Endothelial cell (in vitro differentiated cells): ENCODE results near the gene MPV17L2. TPM values are rescaled to one million over a fixed set of nuclear protein-coding genes. Genes with fewer than 3 reads are reported as not detected.

Experiments
- DNase-seq: peaks from one replicate; pipeline ENCODE4 v3.0.0; 2021; ENCODE audit warnings: low spot score
- H3K27ac Mint-ChIP-seq: one replicate; pipeline ENCODE4 v1.8.0; 2021; ENCODE audit warnings: mixed read lengths, inconsistent platforms; ENCODE audit not compliant: unreplicated experiment
- H3K27me3 Mint-ChIP-seq: one replicate; pipeline ENCODE4 v1.8.0; 2021; ENCODE audit warnings: mild to moderate bottlenecking, moderate library complexity, mixed read lengths, inconsistent platforms; ENCODE audit not compliant: unreplicated experiment
- H3K36me3 Mint-ChIP-seq: one replicate; pipeline ENCODE4 v1.8.0; 2021; ENCODE audit warnings: mild to moderate bottlenecking, low read depth, mixed read lengths, inconsistent platforms; ENCODE audit not compliant: unreplicated experiment
- H3K4me1 Mint-ChIP-seq: one replicate; pipeline ENCODE4 v1.8.0; 2021; ENCODE audit warnings: mild to moderate bottlenecking, mixed read lengths, inconsistent platforms; ENCODE audit not compliant: unreplicated experiment
- H3K4me3 Mint-ChIP-seq: one replicate; pipeline ENCODE4 v1.8.0; 2021; ENCODE audit warnings: mild to moderate bottlenecking, mixed read lengths, inconsistent platforms; ENCODE audit not compliant: unreplicated experiment
- H3K9me3 Mint-ChIP-seq: one replicate; pipeline ENCODE4 v1.8.0; 2021; ENCODE audit warnings: mixed read lengths, inconsistent platforms; ENCODE audit not compliant: unreplicated experiment
- total RNA-seq: library from RNA; stranded (reverse); fragmentation: NEBNext Ultra II Directional; extraction: Animal tissue kit (Norgen Biotek cat#: 25700); gene quantifications from one replicate; pipeline ENCODE4 v1.2.1, GENCODE V29; 2021; ENCODE audit not compliant: unreplicated experiment
- TF ChIP-seq, protein P1 (sequence below): fragments of 200-600 bp; sonication (generic); IDR thresholded peaks from one replicate; pipeline ENCODE4 v1.5.0; 2021; ENCODE audit warnings: antibody characterized with exemption; ENCODE audit not compliant: unreplicated experiment

The MPV17L2 gene
- total RNA-seq, 1 donor from 2014 or later: 17.7 TPM

DNA sequence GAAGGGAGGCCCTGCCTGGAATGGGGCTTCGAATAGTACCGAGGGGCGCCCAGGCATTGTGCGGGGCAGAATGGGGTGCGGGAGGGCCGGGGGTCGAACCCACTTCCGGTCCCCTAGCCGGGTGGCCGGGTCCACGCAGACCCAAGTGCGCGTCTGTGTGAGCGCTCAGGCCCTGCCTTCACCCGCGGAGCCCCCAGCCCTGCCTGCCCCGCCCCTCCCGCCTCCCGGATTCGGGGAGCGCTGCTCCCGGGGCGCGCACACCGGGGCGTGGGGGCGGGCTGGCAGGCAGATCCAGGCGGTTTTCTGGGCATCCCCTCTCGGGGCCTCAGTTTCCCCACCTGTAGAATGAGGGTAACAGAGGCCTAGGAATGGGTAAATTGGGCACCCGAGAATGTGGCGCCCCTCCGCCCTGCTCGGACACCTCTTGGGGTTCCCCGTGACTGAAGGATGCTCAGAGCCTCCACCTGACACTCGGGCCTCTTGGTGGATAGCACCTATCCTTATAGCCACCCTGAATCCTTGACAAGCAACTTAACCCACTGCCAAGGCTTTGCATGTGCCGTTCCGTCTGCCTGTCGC lies 39.4 kb upstream of the MPV17L2 start:
- Mint-ChIP-seq H3K9me3 (no peaks in the 10 kb centered on the region), H3K4me3 (peak overlapping the region; percentile 96), H3K27ac (peak overlapping the region; percentile 91), H3K27me3 (peaks cover 15% of the 10 kb centered on the region), H3K36me3 (peaks cover 5% of the 10 kb centered on the region), H3K4me1 (peaks cover 11% of the 10 kb centered on the region)
- TF ChIP-seq, protein P1, sequence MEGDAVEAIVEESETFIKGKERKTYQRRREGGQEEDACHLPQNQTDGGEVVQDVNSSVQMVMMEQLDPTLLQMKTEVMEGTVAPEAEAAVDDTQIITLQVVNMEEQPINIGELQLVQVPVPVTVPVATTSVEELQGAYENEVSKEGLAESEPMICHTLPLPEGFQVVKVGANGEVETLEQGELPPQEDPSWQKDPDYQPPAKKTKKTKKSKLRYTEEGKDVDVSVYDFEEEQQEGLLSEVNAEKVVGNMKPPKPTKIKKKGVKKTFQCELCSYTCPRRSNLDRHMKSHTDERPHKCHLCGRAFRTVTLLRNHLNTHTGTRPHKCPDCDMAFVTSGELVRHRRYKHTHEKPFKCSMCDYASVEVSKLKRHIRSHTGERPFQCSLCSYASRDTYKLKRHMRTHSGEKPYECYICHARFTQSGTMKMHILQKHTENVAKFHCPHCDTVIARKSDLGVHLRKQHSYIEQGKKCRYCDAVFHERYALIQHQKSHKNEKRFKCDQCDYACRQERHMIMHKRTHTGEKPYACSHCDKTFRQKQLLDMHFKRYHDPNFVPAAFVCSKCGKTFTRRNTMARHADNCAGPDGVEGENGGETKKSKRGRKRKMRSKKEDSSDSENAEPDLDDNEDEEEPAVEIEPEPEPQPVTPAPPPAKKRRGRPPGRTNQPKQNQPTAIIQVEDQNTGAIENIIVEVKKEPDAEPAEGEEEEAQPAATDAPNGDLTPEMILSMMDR: no peak
- no peak for DNase-seq

DNA sequence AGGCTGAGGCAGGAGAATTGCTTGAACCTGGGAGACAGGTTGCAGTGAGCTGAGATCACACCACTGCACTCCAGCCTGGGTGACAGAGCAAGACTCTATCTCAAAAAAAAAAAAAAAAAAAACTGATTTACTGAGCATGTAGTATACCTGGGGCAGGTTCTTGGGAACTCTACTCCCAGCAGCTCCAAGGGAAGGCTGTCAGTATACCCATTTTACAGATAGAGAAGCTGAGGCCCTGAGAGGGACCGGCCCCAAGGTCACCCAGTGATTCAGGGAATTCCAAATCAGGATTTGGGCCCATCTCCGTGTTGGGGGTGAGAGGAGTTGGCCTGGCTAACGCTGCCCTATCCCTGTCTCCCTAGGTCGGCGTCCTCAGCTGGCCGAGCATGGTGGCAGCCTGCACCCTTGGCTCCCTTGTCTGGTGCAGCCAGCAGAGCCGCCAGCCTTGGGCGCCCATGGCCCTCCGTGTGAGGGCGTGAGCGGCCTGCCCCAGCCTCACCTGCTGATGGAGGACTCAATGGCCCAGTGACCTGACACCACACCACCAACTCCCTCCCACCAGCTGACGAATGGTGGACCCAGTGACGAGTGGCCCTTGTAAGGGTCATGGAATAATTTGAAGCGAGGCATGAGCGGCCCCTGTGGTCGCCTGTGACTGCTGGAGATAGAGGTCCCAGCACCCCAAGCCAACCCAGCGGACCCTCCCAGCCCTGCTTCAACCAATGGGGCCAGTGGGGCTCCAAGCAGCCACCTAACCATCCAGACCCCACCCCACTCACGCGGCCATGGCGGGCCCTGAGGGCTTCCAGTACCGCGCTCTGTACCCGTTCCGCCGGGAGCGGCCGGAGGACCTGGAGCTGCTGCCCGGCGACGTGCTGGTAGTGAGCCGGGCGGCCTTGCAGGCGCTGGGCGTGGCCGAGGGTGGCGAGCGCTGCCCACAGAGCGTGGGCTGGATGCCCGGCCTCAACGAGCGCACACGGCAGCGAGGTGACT lies 37.6 kb upstream of the MPV17L2 start:
- Mint-ChIP-seq H3K27me3 (peaks cover 19% of the 10 kb centered on the region), H3K4me3 (peak overlapping the region; percentile 73), H3K36me3 (peaks cover 8% of the 10 kb centered on the region), H3K27ac (no peak overlapping the region), H3K4me1 (peaks cover 11% of the 10 kb centered on the region), H3K9me3 (no peaks in the 10 kb centered on the region)
- no peak for DNase-seq
- TF ChIP-seq, protein P1: no peak

DNA sequence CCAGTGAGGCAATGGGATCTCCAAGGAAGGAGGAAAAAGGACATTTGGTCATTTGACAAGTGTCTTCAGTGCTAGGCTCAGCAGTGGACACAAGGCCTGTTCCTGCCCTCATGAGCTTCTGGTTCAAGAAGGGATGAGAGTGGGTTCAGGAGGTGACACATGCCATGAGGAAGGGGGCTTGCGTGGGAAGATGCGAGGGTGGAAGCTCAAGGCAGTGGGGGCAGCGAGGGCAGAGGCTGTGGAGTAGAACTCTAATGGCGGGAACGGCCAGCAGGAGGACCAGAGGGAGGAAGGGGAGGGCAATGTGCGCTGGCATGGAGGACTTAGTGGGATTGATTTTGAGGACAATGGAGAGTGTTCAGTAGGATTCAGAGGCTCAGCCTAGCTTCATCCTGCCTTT lies 36.8 kb upstream of the MPV17L2 start:
- H3K9me3 Mint-ChIP-seq: no peaks in the 10 kb centered on the region
- H3K27ac Mint-ChIP-seq: no peak overlapping the region
- H3K36me3 Mint-ChIP-seq: peaks cover 9% of the 10 kb centered on the region
- no peak for DNase-seq
- peaks cover 11% of the 10 kb centered on the region for H3K4me1 Mint-ChIP-seq
- H3K4me3 Mint-ChIP-seq: peak overlapping the region; percentile 73
- H3K27me3 Mint-ChIP-seq: peaks cover 19% of the 10 kb centered on the region
- TF ChIP-seq, protein P1: no peak

DNA sequence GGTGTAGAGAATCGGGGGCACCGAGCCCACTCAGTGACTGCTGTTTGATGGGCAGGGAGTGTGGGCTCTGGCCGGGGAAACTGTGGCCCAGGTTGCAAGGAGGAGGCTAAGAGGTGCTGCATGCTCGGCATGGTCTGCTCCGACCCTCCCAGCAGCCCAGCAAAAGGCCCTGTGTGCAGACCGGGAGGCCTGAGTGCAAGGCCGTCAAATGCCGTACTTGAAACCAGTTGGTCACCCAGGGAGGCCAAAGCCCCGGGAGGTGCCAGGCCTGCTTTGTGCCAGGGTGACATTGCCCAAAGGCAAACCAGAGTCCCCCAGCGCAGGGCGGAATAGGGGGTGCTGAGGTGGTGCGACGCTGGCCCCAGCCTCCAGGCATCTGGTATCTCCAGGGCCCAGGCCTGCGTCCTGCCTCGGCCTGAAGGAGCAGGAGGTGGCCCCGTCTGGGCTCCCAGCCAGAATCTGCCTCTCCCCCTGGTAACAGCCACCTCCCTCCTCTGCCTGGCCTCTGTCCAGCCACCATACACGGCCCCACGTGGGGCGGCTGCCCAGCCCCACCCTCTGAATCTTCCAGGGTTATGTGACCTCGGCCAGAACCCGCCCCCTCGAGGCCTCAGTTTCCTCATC lies 36.1 kb upstream of the MPV17L2 start:
- H3K4me1 Mint-ChIP-seq: peaks cover 11% of the 10 kb centered on the region
- TF ChIP-seq, protein P1: no peak
- H3K36me3 Mint-ChIP-seq: peaks cover 9% of the 10 kb centered on the region
- H3K27me3 Mint-ChIP-seq: peaks cover 17% of the 10 kb centered on the region
- no peak overlapping the region for H3K4me3 Mint-ChIP-seq
- no peak overlapping the region for H3K27ac Mint-ChIP-seq
- H3K9me3 Mint-ChIP-seq: no peaks in the 10 kb centered on the region
- DNase-seq: no peak
